ENCODE data around the gene SOX10.

The SOX10 gene

GRCh38 chr22:37926358-37926757 is 58.0 kb downstream of the SOX10 start:
- H3K4me3 ChIP-seq (ENCODE audit: low read length) = no peak overlapping the region
- TF ChIP-seq, protein P1, sequence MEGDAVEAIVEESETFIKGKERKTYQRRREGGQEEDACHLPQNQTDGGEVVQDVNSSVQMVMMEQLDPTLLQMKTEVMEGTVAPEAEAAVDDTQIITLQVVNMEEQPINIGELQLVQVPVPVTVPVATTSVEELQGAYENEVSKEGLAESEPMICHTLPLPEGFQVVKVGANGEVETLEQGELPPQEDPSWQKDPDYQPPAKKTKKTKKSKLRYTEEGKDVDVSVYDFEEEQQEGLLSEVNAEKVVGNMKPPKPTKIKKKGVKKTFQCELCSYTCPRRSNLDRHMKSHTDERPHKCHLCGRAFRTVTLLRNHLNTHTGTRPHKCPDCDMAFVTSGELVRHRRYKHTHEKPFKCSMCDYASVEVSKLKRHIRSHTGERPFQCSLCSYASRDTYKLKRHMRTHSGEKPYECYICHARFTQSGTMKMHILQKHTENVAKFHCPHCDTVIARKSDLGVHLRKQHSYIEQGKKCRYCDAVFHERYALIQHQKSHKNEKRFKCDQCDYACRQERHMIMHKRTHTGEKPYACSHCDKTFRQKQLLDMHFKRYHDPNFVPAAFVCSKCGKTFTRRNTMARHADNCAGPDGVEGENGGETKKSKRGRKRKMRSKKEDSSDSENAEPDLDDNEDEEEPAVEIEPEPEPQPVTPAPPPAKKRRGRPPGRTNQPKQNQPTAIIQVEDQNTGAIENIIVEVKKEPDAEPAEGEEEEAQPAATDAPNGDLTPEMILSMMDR (conservative IDR thresholded peaks at IDR 0.05; ENCODE audit: low read length) = no peak
- DNase-seq (ENCODE audit: low read depth) = no peak

- DNase-seq (ENCODE audit: low read depth) = no peak
- no peak overlapping the region for H3K4me3 ChIP-seq (ENCODE audit: low read length)
- TF ChIP-seq, protein P1 (conservative IDR thresholded peaks at IDR 0.05; ENCODE audit: low read length) = no peak
These were observed 58.6 kb downstream of the SOX10 start for GRCh38 chr22:37925767-37926166.

DNA sequence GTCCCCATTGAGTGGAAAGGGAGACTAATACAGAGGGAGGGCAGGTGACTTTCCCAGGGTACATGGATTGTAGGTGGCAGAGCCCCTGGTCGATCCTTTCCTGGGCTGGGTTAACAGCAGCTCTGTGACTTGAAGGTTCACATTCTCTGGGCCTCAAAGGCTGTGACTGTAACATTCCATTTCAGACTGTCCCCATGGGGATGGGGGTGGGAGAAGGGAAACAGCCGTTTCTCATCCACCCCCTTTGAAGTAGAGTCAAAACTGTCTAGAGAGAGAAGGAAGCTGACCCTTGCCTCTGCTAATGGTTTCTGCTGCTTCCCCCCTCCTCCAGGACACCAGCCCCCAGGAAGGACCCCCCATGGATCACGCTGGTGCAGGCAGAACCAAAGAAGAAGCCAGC is 59.0 kb downstream of the SOX10 start:
- H3K4me3 ChIP-seq (ENCODE audit: low read length) = no peak overlapping the region
- TF ChIP-seq, protein P1 (conservative IDR thresholded peaks at IDR 0.05; ENCODE audit: low read length) = no peak
- no peak for DNase-seq (ENCODE audit: low read depth)

- no peak for DNase-seq (ENCODE audit: low read depth)
- no peak overlapping the region for H3K4me3 ChIP-seq (ENCODE audit: low read length)
- TF ChIP-seq, protein P1 (conservative IDR thresholded peaks at IDR 0.05; ENCODE audit: low read length) = no peak
These were observed 59.8 kb downstream of the SOX10 start for GRCh38 chr22:37924386-37925065.

DNA sequence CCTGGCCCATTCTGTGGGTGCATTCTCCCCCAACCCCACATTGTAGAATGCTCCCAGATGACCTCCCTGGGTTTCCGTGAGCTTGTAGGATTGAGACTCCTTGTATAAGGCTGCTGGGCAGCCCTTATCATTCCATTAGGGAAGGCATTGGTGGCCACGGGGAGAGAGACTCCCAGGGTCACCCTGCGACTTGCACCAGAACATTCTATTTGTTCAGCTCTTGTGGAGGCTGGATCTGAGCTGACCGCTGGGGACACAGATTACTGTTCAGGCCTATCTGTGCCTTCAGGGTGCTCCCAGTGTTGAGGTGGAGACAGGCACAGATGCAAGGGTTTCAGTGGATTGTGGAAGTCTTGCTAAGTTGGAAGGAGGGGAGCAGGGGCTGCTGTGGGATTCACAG is 60.4 kb downstream of the SOX10 start:
- H3K4me3 ChIP-seq (ENCODE audit: low read length) = no peak overlapping the region
- TF ChIP-seq, protein P1 (conservative IDR thresholded peaks at IDR 0.05; ENCODE audit: low read length) = no peak
- no peak for DNase-seq (ENCODE audit: low read depth)

All from AG10803 (cell line).